SW480 (cell line): ENCODE results near the gene JAKMIP2.

Experiments
- DNase-seq: peaks from one replicate; pipeline ENCODE4 v3.0.0-alpha.2; 2016; ENCODE audit warnings: low spot score

JAKMIP2 gene

DNA sequence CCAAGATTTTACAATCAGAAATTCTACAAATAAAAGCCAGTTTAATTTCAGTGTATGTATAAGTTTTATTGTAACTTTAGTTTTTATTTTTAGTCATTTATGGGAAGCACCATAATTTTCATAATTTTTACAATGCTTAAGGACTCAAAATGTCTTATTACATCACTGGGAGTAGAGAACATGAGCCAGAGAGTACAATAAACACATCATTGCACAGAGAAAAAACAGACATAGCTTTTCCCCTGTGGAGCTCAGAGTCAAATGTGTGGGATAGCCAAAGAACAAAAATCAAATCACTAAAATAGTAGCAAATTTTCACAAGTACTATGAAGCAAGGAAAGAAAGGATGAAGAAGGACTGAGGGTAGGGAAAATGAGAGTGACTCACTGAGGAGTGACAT, 5.5 kb upstream of the JAKMIP2 start:
- no peak for DNase-seq

DNA sequence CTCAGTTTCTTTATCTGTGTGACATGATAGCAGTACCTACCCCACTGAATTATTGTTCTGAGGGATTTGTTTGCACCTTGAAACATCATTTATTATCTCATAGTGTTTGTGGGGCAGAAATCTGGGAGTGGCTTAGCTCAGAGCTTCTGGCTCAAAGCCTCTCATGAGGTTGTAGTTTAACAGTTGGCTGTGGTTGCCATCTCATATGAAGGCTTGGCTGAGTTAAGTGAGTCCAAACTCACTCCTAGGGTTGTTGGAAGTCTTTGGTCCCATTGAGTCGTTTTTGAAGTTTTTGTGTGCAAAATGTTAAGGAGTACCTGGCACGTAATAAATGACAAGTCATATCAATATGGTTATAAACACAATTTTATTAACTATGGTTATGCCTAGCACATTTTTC, 3.6 kb upstream of the JAKMIP2 start:
- no peak for DNase-seq

DNA sequence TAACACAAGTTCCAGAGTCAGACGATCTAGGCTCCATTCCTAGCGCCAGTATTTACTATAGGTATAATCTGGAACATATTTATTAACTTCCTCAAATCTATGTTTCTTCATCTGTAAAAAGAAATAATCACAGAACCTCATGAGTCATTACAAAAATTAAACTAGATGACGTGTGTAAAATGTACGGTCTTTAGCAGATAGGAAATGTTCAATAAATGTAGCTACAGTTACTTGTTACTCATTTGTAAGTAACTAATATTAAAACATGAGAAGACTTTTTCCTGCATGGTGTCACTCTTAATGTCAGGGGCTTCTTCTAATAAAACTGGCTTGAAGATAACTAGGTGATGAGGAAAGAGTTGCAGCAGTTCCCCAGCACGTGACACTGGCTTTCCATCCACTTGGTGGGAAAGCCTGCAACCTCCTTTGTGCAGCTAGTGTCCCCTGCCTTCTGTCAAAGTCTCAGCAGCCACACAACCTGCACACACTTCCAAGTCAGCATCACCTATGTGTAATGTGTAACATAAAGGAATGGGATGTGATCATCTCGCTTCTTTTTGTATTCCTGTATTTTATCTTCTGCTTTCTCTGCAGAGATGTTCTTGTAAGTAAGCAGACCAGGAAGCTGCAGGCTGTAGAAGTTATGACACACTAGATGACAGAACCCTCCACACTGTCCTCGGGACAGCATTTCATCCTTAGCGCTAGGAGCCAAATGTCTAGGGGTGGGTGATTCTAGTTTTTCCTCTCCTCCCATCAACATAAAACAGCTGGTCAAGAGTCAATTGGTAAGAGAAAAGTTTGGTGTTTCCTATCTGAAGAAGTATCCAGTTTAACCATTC, 1.8 kb upstream of the JAKMIP2 start:
- DNase-seq: no peak

DNA sequence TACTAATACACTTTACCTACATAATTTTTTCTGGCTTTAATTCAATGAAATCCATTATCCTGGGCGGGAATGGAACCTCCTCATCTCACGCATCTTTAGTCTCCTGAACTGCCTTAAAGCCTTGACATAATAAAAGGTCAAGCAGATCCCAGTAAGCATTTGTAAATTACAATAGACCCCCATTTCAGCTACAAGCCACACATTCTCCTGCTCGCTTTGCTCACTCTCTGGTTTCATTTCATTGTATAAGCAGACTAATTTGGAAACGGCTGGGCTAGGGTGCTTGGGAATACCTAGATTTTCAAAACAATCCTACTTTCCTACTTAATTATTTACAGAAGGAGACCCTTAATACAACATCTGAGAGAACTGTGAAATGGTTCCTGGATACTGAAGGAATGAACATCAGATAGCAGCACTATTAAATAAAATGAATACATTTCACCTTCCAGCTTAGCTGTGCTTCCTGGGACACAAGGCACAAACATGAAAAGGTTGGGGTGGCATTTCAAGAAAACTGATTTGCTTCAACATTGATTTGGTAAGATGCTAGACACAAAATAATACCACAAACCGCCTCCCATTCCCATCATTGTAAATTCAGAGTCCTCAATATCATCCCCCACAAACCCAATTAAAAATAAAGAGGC, 1.5 kb downstream of the JAKMIP2 start:
- DNase-seq: no peak

DNA sequence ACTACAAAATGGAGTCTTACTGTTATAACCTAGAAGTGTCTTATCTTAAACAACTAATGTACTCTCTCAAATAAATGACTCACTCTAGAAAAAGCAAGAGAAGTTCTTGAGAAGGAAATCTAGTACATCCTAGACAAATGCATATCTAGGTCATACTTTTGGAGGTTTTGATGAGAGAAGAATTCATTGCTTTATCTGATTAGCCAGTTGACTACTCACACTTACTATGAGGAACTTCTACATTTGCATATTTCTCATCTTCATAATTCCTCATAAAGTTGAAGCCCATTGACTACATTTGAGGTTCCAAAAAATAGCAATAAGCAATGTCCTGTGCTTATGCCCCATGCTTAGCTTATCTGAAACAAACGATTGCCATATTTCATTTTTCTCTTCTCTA, 2.8 kb downstream of the JAKMIP2 start:
- no peak for DNase-seq

DNA sequence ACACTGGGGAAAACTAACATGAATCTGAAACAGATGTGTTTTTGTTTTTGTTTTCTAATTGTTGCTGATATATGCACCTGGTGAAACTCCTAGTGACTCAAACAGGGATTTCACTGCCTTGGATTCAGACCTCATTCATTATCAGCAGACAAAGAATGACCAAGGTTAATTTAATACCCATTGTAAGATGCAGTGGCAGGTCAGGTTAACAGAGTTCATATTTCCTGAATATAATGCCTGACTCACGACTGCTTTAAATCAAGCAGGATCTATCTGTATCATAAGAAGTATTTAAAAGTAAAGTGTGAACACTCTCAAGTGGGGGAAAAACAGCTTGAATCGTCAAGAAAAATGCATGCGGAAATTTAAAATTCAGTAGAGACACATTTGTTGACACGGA, 5.5 kb downstream of the JAKMIP2 start:
- no peak for DNase-seq

DNA sequence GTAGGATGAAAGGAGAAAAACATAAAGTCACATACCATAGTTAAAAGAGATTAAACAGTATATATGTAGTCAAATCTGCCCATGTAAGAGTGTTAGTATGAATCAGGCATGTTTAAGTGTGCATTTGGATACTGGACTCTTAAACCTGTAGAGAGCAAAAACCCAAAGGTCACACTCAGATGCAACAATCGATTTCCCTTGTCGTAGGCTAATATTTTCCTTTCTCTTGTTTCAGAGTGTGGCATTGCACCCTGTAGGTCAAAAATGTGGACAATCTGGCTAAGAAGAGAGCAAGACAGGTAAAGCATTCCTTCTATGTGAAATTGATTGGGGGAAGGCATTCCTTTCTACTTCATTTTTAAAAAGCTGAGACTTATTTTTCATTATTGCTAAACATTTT, 8.9 kb downstream of the JAKMIP2 start:
- DNase-seq: no peak

DNA sequence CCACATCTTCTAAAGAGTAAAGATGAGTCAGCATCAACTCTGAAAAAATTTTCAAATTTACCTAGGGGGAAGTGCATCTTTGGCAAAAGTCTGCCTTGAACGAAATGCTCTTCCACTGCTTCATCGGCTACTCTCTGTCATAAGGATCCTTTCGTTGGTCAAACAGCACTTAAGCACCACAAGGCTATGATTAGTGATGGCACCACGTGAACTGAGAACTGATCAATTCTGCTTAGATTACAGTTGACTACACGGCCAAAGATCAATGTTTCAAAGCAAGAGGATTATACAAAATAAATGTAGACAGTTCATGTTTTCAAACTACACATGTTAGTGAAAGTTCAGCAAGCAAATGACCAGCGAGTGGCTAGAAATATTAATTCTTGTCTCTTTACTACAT, 9.4 kb downstream of the JAKMIP2 start:
- no peak for DNase-seq

DNA sequence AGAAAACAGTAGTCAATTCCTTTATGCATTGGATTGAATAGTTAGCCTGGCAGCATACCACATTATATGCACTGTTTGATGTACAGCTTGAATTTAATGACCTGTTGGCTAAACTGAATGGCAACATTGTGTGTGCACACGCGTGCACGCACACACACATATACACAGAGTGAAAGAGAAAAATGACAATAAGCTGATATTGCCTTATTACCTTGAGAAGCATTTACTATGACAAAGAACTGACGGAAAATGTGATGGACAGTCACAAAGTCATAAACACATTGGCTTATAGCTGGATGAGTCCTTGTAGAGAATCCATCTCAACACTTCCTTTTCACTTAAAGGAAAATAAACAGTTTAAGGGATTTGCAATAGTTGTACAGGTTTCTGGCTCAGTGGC, 15.5 kb downstream of the JAKMIP2 start:
- no peak for DNase-seq

DNA sequence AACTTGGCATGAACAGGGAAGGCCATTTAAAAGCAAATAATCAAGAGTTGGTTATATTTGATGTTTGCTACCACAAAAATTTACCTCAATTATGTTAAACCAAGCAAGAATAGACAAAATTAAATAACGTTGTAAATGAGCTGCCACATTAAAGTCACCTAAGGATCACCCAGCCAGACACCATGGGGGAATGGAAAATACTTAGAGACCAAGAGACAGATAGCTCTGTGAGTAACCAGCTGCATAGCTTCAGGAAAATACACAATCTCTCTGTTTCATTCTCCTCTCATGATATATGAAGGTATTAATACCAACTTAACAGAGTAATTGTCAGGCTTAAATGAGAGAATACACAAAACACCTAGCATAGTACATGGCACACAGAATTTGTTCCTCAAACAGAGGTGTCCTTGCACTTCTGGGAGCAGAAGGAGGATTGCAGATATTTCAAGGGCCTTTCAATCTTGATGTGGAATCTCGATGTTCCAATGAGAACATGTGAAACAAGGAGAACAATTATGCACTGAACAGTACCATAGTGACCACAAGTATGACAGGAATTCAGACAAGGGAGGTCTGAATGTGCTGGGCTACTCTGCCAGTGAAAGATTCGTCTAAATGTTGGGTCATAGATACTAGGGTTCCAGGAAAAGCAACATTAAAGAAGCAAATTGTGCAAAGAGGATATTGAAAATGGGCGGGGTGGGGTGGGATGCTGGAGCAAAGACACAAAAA, 18.6 kb downstream of the JAKMIP2 start:
- peak; percentile 37 for DNase-seq

DNA sequence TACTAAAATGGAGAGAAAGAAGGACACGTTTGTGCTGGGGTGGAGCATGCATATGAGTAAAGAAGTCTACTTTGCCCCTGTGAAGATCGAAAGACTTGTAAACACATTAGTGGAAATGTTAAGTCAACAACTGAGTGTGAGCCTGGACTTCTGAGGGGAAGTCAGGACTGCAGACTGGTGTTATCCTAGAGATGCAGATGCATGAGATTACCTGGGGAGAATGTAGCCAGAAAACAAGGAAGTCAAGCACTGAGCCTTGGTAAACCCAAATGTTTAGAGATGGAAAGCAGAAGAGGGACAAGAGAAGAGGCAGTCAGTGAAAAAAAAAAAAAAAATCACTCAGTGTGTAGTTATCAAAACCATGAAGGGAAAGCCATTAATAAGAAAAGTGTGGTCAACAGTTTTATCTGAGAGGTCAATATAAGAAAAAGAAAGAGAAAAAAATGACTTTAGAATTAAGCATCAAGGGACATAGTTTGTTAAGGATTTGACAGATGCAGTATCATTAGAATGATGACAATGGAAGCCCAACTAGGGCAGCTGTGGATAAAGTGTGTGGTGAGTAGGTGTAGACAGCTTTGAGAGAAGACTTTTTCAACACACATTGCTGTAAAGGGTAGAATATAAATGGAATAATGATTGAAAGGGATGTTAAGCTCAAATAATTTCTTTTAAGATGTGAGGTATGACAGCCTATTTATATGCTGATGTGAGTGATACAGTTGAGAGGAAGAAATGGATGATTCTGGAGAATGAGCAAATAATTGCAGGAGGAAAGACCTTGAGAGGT, 22.2 kb downstream of the JAKMIP2 start:
- DNase-seq: no peak

DNA sequence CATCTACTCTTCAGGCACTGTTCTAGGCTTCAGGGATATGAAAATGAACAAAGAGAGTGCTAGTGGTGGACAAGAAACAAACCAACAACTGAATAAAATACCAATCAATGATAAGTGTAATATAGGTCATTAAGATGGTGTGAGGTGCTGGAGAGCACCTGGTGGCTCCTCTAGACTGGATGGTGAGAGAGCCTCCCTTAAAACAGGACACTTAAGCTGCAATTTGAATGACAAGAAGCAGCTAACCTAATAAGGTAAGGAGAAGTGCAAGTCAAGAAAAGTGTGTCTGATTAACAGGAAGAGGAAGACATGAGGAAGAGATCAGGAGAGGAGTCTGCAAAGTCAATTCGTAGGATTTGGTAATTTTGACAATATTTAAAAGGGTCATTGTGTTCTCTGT, 23.1 kb downstream of the JAKMIP2 start:
- DNase-seq: no peak

DNA sequence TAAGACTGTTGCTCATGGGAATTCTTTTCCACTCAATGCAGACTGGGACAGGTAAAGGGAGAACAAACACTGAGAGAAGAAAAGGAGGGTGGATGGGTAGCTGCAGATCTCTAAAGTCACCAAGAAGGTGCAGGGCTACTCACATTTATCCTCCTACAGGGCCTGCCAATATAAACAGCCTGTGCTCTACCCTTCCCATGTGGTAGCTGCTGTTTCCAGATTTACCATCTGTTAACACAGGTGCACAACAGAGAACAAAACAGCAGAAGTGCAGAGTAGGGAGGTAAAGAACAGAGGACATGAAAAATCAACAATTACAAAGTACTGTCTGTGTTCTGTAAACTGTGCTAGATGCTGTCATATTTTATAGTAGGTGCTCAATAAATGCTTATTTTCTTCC, 26.0 kb downstream of the JAKMIP2 start:
- no peak for DNase-seq

DNA sequence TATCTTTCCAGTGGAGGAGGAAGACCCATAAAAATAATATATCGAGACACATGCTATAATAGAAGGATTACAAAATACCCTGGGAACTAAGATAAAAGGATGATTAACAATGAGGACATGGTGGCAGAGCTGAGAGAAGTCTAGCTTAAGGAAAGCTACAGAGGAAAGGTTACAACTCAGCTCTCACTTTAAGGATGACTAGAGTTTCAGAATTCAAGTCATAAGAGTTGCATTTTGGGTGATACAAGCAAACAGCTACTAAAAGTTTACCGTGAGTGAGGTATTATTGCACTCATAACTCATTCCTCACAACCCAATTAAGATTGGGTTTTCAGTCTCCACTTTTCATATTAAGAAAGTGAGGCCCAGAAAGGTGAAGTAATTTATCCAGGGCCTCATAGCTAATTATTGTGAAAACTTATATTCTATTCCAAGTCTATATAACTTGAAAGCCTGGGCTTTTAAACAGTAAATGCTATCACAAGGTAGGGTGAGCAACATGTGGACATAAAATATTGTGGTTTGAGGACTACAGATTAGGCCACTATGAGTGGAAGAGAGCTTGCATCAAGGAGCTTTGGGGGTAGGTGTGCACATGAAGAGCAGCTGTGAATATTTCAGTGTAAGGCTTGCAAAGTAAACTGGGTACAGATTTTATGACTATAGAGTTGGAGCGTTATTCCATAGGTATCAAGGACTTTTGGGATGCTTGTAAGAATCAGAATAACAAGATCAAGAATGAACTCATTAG, 28.0 kb downstream of the JAKMIP2 start:
- no peak for DNase-seq

DNA sequence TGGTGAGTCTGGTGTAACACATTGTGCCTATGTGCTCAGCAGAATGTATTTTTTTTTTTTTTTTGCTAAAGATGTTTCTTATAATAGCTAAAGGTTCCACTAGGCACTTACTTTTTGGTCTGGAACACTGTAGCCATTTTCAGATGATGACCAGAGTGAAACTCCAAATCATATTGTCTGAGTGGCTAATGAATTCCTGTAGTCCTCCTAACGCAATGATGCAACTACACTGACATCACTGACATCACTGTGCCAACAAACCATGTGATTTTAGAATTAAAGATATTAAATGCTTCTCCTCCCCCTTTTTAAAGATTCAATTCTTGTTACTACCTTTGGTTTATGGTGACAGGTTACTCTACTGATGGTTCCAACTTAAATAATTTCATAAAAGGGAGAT, 28.8 kb downstream of the JAKMIP2 start:
- DNase-seq: no peak

DNA sequence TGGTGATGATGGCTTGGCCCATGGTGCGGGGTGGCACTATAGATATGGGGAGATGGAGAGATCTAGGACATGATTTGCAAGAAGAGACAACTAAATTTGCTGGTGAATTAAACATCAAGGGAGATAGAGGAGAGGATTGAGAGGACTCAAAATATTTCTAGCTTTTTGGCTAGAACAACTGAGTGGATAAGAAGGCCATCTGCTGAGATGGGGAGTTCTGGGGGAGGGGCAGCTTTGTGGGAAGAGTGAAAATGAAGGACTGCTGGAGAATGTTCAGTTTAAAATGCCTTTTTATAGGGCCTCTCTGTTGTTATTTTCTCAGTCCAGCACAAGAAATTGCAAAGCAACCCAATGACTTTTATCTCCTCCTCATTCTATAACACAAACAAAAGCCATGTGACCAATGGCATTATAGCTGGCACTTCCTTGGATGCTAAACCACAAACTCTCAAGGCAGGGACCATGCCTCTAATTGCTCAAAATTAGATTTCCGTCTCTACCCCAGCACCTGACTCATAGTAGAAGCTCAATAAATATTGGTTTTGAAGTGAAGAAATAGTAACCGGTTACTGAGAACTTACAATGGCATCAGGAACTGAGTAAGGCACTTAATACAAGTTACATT, 29.8 kb downstream of the JAKMIP2 start:
- no peak for DNase-seq

DNA sequence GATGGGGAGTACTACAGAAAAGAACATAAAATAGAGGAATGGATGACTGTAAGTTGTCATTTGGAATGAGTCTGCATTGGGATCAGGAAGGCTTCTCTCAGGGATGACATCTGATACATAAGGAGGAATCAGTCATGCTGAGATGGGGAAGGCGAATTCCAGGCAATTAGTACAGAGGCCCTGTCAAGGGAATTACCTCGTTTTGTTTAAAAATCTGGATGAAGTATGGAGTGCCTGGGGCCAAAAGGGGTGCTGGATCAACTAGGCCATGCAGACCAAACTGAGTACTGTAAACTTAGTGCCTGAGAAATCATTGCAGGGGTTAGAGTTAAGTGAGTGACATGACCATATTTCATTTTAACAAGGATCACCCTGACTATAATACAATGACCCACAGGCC, 30.5 kb downstream of the JAKMIP2 start:
- DNase-seq: no peak

DNA sequence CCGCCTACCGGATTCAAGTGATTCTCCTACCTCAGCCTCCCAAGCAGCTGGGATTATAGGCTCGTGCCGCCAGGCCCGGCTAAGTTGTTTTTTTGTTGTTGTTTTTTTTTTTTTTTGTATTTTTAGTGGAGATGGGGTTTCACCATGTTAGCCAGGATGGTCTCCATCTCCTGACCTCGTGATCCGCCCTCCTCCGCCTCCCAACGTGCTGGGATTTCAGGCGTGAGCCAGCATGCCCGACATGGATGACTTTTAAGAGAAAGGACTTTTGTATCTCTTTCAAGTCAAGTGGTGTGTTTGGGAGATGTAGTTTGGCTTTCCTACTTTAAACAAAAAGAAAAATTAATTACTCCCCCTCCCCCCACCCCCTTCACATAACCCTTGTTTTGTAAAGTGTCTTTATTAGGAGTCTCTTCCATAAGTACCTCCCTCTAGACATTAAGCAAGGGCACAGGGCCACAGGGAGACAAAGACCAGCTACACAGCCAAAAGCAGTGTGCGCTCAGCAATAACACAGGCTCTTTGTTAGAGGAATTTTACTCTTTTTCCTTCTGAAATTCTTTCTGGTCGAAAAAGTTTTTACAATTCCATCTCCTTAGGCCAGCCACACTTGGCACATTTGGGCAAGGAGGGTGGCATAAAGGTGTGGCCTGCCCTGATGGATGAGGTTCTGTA, 31.2 kb downstream of the JAKMIP2 start:
- no peak for DNase-seq

DNA sequence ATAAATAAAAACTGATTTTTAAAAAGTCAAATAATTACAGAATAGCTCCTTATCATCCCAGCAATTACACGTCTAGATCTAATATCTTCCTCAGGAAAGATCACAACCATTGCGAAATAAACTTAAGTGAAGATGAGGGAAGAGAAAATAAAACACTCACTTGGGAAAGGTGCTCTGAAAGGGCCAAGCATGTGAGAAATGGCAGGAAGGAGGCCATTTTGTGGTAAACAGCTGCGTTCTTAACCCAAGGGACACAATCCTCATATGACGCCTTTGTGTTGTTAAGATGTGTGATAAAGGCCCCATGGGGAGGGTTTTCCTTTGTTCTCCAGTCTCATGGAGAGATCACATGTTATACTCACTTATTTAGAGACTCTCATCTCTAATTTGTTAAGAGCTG, 32.5 kb downstream of the JAKMIP2 start:
- DNase-seq: no peak

DNA sequence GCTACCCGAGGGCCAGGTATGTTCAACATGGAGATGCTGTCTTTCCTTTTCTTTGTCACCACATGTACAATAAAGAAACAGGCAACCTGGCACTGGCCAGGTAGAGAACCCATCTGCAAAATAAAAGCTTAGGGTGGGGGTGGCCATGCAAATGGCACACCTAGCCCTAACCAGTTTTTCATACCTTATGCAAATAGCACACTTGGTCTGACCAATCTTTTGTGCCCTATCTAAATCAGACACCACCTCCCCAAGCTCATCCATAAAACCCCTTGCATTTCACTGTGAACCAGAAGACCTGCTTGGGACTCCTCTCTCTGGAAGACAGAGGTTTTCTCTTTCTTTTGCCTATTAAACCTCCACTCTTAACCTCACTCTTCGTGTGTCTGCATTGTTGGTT, 33.9 kb downstream of the JAKMIP2 start:
- no peak for DNase-seq

DNA sequence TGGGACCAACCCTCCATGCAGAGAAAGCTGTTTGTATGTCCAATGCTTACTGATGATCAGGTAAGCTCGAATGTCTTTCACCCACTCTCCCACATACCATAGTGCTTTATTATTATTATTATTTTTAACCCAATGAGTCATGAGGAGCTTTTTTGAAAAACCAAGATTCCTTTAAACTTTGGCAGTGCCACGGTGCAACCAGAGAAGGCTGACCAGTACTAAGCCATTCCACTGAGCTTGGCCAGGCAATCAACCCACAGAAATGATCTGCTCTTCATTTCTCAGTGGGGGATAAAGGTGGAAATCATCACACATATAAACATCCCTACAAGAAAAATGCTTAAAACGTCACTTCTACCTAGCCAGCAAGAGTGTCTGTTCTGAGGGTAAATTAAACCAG, 35.5 kb downstream of the JAKMIP2 start:
- no peak for DNase-seq
